ENCODE results near the gene CFAP92.

DNA sequence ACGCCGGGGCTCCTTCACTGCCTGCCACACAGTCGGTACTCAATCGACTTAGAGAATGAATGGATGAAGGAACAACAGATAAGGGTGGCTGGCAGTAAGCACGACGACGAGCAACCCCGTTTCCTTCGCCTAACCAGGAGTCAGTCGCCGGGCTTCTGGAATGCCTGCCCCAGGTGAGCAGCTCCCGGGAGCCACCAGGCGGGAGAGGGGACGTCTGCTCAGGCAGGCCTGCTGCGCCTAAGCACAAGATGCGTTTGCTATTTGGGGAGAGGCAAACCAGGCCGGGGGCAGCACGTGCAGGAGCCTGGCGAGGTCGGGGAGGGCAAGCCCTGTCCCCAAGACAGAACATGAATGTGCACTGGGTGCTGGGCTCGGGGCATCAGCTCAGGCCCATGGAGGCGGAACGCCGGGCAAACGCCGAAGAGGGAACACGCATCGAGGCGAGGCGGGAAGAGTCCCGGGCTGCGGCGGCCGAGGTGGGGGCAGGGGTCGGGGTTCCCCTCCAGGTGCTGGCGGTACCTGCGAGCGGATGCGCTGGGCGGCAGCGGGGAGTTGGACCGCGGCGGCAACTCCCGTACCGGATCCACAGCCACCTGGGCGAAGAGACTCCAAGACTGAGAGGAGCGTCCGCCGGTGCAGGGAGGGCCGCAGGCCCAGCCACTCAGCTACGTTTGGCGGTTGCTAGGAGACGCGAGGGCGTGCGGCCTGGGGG is at the start of gene CFAP92:
- TF ChIP-seq, protein P1, sequence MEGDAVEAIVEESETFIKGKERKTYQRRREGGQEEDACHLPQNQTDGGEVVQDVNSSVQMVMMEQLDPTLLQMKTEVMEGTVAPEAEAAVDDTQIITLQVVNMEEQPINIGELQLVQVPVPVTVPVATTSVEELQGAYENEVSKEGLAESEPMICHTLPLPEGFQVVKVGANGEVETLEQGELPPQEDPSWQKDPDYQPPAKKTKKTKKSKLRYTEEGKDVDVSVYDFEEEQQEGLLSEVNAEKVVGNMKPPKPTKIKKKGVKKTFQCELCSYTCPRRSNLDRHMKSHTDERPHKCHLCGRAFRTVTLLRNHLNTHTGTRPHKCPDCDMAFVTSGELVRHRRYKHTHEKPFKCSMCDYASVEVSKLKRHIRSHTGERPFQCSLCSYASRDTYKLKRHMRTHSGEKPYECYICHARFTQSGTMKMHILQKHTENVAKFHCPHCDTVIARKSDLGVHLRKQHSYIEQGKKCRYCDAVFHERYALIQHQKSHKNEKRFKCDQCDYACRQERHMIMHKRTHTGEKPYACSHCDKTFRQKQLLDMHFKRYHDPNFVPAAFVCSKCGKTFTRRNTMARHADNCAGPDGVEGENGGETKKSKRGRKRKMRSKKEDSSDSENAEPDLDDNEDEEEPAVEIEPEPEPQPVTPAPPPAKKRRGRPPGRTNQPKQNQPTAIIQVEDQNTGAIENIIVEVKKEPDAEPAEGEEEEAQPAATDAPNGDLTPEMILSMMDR (IDR thresholded peaks at IDR 0.05), result no peak
- TF ChIP-seq POLR2A (IDR thresholded peaks at IDR 0.05), result no peak
- no peak for TF ChIP-seq POLR2AphosphoS5 (IDR thresholded peaks at IDR 0.05)

Data from breast epithelium (tissue), 3 donors.